ENCODE results near the gene STING1.

Gene STING1

DNA sequence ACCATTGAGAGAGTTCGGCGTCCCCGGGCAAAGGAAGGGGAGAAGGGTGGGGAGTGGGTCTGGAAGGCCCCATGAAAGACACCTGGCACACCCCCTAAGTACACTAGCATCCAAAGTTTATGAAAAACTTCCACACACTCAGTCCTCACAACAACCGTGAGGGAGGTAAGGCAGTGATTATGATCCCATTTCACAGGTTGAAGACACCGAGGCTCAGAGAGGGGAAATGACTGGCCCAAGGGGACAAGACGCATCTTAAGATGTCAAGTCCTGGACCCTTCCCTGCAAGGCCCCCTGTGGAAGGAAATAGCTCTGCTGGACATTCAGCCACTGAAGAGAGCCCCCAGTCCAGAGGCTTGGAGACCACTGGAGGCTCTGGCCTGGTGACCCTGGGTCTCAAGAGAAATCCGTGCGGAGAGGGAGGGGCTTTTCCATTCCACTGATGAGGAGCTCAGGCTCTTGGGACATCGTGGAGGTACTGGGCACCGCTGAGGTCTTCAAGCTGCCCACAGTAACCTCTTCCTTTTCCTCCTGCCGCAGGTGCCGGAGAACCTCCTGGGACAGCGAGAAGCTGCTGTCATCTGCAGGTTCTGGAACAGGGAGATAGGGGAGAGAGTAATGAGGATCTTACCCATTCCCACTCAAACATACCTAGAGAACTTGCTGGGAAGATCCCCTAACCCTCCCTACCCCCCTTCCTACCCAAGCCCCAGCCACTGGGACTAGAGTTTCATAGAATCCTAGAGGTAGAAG is 6.5 kb downstream of the STING1 start:
- DNase-seq (ENCODE audit: low read depth, low spot score), result no peak
- in situ Hi-C loops (cut with HindIII; ENCODE audit: low sequenced_read_pairs), result no loop called here

DNA sequence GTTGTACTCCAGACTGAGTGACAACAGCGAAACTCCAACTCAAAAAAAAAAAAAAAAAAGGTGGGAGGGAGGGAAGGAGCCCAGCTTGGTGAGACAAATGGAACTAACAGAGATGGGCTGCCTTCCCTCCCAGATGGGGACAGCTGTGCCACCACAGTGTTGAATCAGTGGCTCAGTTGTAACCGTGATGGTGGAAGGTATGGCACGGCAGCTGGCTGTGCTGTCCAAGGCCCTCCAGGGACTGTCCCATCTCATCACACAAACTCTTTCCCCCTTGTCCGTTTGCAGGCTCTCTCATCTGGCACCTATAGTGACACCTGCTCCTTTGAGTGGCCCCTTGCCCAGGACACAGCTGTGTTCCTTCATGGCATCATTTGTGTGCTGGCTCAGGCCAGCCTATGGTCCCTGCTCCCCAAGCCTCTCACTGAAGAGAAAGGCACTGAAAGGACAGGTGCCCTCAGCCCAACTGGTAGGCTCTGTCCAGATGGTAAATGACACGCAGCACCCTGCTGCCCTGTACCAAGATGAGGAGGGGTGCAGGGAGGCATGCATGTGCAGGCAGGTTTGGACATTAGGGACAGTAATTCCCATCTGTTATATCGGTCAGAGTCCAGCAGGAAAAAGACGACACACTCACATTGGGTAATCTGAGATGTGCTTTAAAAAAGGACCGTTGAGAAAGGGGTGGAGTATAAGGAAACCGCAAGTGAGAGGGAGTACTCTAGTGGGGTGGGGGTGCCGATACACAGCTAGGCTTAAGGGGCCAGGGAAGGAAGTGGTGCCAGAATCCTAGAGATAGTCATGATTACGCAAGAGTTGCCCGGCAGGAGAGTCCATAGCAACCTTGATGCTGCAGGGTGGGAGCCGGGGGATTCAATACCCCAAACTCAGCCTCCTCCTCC is 7.4 kb downstream of the STING1 start:
- TF ChIP-seq, protein P1, sequence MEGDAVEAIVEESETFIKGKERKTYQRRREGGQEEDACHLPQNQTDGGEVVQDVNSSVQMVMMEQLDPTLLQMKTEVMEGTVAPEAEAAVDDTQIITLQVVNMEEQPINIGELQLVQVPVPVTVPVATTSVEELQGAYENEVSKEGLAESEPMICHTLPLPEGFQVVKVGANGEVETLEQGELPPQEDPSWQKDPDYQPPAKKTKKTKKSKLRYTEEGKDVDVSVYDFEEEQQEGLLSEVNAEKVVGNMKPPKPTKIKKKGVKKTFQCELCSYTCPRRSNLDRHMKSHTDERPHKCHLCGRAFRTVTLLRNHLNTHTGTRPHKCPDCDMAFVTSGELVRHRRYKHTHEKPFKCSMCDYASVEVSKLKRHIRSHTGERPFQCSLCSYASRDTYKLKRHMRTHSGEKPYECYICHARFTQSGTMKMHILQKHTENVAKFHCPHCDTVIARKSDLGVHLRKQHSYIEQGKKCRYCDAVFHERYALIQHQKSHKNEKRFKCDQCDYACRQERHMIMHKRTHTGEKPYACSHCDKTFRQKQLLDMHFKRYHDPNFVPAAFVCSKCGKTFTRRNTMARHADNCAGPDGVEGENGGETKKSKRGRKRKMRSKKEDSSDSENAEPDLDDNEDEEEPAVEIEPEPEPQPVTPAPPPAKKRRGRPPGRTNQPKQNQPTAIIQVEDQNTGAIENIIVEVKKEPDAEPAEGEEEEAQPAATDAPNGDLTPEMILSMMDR (IDR thresholded peaks at IDR 0.05; ENCODE audit: low read depth, low read length), result no peak
- no peak overlapping the region for H3K4me3 ChIP-seq (ENCODE audit: low read depth, low read length)
- in situ Hi-C loops (cut with HindIII; ENCODE audit: low sequenced_read_pairs), result no loop called here
- DNase-seq (ENCODE audit: low read depth, low spot score), result peak; percentile 67

More for the DNA sequence above, 6.5 kb downstream of the STING1 start:
- TF ChIP-seq, protein P1 (IDR thresholded peaks at IDR 0.05; ENCODE audit: low read depth, low read length), result no peak
- no peak overlapping the region for H3K4me3 ChIP-seq (ENCODE audit: low read depth, low read length)

DNA sequence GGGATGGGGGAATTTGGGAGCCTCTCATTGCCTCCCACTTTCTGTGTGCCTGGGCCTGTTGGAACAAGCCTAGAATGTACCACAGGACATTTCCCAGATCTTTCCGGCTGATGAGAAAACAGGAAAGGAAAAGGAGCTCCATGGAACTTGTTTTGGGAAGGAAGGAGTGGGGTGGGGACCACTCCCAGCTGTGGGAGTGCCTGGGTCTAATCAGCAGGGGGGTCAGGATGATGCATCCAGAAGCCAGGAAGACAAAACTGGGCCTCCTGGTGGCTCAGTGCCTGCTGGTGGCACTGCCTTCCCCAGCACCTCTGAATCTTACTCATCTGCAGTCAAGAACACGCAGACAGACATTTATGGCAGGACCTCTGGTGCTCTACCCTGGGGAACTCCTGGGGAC is 9.0 kb downstream of the STING1 start:
- no peak overlapping the region for H3K4me3 ChIP-seq (ENCODE audit: low read depth, low read length)
- TF ChIP-seq, protein P1 (IDR thresholded peaks at IDR 0.05; ENCODE audit: low read depth, low read length), result no peak
- in situ Hi-C loops (cut with HindIII; ENCODE audit: low sequenced_read_pairs), result no loop called here
- DNase-seq (ENCODE audit: low read depth, low spot score), result no peak

DNA sequence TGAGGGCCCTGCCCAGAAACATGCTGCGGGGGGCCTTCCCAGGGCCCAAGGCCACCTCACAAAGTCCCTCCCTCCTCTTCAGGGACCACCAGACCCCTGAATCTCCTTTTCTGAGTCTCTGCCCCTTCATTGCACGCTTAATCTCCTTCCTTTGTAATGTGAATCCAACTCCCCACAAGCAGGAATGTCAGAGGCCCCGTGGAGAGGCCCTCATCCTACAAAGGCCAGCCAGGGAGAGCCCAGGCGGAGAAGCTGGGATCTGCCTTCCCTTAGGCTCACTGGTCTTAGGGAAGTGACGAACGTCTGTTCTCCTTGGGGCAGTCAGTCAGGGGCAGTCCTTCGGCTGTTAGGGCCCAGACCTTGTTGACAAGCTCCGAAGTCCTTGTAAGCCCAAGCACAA is 9.5 kb downstream of the STING1 start:
- in situ Hi-C loops (cut with HindIII; ENCODE audit: low sequenced_read_pairs), result no loop called here
- TF ChIP-seq, protein P1 (IDR thresholded peaks at IDR 0.05; ENCODE audit: low read depth, low read length), result no peak
- H3K4me3 ChIP-seq (ENCODE audit: low read depth, low read length), result no peak overlapping the region
- peak; percentile 35 for DNase-seq (ENCODE audit: low read depth, low spot score)

DNA sequence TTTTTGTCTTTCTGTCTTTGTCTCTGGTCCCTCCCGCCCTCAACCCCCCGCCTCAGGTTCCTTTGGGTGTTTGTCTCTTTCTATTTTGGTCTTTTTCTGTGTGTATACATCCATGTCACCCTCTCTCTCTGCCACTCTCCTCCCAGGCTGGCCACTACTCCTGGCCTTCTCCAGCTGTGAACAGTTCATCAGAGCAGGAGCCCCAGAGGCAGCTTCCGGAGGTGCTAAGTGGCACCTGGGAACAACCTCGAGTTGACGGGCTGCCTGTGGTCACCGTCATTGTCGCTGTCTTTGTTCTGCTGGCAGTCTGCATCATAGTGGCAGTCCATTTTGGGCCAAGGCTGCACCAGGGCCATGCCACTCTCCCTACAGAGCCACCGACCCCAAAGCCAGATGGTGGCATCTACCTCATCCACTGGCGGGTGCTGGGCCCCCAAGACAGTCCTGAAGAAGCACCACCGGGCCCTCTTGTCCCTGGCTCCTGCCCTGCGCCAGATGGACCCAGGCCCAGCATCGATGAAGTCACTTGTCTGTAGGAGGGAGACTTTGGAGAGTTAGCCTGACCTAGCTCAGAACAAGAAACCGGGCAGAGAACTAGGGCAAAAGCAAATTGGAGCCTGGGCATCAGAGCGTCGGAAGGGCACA is 10.1 kb downstream of the STING1 start:
- in situ Hi-C loops (cut with HindIII; ENCODE audit: low sequenced_read_pairs), result no loop called here
- no peak overlapping the region for H3K4me3 ChIP-seq (ENCODE audit: low read depth, low read length)
- TF ChIP-seq, protein P1 (IDR thresholded peaks at IDR 0.05; ENCODE audit: low read depth, low read length), result no peak
- DNase-seq (ENCODE audit: low read depth, low spot score), result no peak

DNA sequence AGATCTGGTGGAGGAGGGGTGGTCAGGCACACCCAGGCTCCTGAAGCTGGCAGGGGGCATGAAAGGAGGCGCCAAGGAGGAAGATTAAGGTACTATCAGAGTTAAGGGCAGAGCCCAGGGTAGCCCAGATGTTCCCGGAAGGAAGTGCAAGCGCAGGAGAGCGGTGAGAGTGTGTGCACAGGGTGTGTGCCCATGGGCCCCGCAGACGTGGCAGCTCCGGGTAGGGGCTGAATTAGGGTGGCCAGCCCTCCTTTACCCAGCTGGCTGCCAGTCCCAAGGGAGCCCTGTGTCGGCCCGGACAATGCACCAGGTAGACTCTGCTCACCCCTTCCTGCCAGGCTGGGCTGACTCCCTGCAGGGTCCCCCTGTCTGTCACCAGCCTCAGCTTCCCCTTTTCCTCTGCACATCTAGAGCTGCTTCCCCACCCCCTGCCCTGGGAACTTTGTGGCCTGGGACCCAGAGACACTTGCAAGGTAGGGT is 11.7 kb downstream of the STING1 start, which contains the start of gene SMIM33:
SMIM33 (plus strand) TSS at position 184 of the 480 bp plus-strand sequence; CDS start at position 302, 118 bp downstream.
- TF ChIP-seq, protein P1 (IDR thresholded peaks at IDR 0.05; ENCODE audit: low read depth, low read length), result no peak
- DNase-seq (ENCODE audit: low read depth, low spot score), result no peak
- no peak within 1 kb of the TSS for H3K4me3 ChIP-seq (ENCODE audit: low read depth, low read length)
- in situ Hi-C loops (cut with HindIII; ENCODE audit: low sequenced_read_pairs), result no loop called here
